Suprapubic skin (tissue), 4 donors: ENCODE data around the gene PHF12. TPM values are rescaled to one million over a fixed set of nuclear protein-coding genes. Genes with fewer than 3 reads are reported as not detected.

ENCODE experiments used
- DNase-seq, 2 donors: peaks; one replicate each; pipeline ENCODE4 v3.0.0-alpha.2; 2019; ENCODE audit warnings: low spot score in 2 of 2
- H3K27ac ChIP-seq: fragments of 200-600 bp; sonication (generic); one replicate; pipeline ENCODE4 v1.5.1; 2019
- H3K27me3 ChIP-seq: fragments of 200-600 bp; sonication (generic); one replicate; pipeline ENCODE4 v1.5.1; 2019
- H3K36me3 ChIP-seq: fragments of 200-600 bp; sonication (generic); one replicate; pipeline ENCODE4 v1.5.1; 2019
- H3K4me1 ChIP-seq: fragments of 200-600 bp; sonication (generic); one replicate; pipeline ENCODE4 v1.5.1; 2019
- H3K4me3 ChIP-seq: fragments of 200-600 bp; sonication (generic); one replicate; pipeline ENCODE4 v1.5.1; 2019; ENCODE audit warnings: mild to moderate bottlenecking
- H3K9me3 ChIP-seq: fragments of 200-600 bp; sonication (generic); one replicate; pipeline ENCODE4 v1.5.1; 2019
- EP300 ChIP-seq: sonication (generic); formaldehyde crosslinking; IDR thresholded peaks from one replicate; pipeline ENCODE4 v1.6.1; 2017; ENCODE audit warnings: antibody characterized with exemption
- POLR2A ChIP-seq, 2 donors: fragments of 450-650 bp; IDR thresholded peaks; one replicate each; pipeline ENCODE4 v1.6.1; 2017; ENCODE audit warnings: antibody characterized with exemption in 2 of 2, mild to moderate bottlenecking in 2 of 2, moderate library complexity in 2 of 2
- POLR2AphosphoS5 ChIP-seq, 3 donors: sonication (generic); formaldehyde crosslinking; IDR thresholded peaks; one replicate each; pipeline ENCODE4 v1.6.1; 2017; ENCODE audit warnings: antibody characterized with exemption in 3 of 3
- WGBS: methylation state at CpG from one replicate; pipeline ENCODE4 v1.1.5; 2018; 5-methylcytosine and 5-hydroxymethylcytosine counted together
- total RNA-seq, 4 donors: library from RNA; depleted of rRNA; stranded (reverse); fragments of >200 nt; gene quantifications; one replicate each; pipeline ENCODE4 v1.1.0, GENCODE V29; 2016
- TF ChIP-seq, protein P1 (sequence below), 2 donors: fragments of 200-600 bp in 1 of 2; fragments of 450-650 bp in 1 of 2; sonication (generic) in 1 of 2; IDR thresholded peaks; one replicate each; pipeline ENCODE4 v1.5.1; 2016 to 2019; ENCODE audit warnings: antibody characterized with exemption in 2 of 2, mild to moderate bottlenecking in 1 of 2, moderate library complexity in 1 of 2

The PHF12 gene
- total RNA-seq, 4 donors from 2014 or later: 24.4 to 80.9 (median 35.4) TPM

DNA sequence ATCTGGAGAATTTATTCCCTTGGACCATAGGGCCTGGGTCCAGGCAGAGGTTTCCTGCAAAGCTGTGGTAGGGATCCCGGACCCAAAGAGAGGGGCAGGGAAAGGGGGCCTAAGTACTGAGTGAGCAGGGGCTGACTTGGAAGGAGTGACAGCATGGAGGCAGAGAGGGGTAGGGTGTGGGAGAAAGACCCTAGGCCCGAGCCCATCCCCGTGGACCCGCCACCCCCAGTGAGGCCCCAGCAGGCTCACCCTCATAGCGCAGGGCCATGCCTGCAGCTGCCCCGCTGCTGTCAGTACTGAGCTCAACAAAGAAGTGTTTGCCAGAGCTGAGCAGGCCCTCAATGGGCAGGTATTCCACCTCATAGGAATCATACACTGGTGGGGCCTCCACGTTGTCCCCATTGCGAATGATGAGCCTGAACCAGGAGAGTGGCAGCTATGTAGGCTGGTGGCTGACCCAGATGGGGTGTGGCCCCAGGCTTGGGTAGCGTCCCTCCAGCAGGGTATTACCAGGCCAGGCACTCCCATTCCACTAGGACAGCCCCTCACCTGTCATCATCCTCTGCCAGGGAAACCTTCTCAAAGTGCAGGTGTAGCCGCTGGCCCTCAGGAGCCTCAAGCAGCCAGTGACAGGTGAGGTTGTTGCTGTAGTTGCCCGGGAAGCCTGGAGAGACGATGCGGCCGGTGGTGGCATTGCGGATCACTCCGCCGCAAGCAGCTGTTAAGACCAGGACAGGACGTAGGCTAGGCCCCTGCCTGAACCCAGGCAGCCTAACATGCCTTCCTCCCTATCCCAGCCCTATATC, 9.1 kb upstream of the PHF12 start:
- peak in 1 of 2 donors; percentile 25 for DNase-seq
- Histone ChIP-seq H3K4me3 (no peak overlapping the region), H3K4me1 (no peaks in the 10 kb centered on the region), H3K36me3 (no peaks in the 10 kb centered on the region), H3K27ac (no peak overlapping the region), H3K27me3 (peaks cover 16% of the 10 kb centered on the region), H3K9me3 (no peaks in the 10 kb centered on the region)
- 92% methylated on average over 7 of the region's 18 CpGs for WGBS
- TF ChIP-seq, protein P1, sequence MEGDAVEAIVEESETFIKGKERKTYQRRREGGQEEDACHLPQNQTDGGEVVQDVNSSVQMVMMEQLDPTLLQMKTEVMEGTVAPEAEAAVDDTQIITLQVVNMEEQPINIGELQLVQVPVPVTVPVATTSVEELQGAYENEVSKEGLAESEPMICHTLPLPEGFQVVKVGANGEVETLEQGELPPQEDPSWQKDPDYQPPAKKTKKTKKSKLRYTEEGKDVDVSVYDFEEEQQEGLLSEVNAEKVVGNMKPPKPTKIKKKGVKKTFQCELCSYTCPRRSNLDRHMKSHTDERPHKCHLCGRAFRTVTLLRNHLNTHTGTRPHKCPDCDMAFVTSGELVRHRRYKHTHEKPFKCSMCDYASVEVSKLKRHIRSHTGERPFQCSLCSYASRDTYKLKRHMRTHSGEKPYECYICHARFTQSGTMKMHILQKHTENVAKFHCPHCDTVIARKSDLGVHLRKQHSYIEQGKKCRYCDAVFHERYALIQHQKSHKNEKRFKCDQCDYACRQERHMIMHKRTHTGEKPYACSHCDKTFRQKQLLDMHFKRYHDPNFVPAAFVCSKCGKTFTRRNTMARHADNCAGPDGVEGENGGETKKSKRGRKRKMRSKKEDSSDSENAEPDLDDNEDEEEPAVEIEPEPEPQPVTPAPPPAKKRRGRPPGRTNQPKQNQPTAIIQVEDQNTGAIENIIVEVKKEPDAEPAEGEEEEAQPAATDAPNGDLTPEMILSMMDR (IDR thresholded peaks at IDR 0.05): no peak
- TF ChIP-seq EP300 (no peak), POLR2A (IDR thresholded peaks at IDR 0.05) (no peak), POLR2AphosphoS5 (IDR thresholded peaks at IDR 0.05) (no peak)

DNA sequence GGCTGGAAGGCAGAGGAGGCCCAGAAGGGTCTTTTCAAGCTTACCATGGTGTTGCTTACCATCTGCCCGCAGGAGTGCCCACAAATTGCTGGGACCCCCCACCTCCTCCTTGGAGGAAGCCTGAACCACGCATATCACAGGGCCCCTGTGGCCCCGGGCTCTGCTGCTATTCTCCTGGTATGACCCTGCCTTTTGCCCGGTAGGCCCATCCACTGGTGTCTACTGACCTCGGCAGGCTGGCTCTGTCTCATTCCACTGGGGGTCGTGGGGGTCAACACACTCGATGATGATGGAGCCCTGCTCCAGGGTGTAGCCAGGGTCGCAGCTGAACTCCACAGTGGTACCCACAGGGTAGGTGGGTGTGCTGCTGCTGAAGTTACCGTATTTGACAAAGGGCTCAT, 8.2 kb upstream of the PHF12 start:
- TF ChIP-seq, protein P1 (IDR thresholded peaks at IDR 0.05): no peak
- TF ChIP-seq POLR2A (IDR thresholded peaks at IDR 0.05): no peak
- TF ChIP-seq POLR2AphosphoS5 (IDR thresholded peaks at IDR 0.05): no peak
- TF ChIP-seq EP300: no peak
- H3K27ac ChIP-seq: no peak overlapping the region
- no peaks in the 10 kb centered on the region for H3K4me1 ChIP-seq
- DNase-seq: peak in 1 of 2 donors; percentile 57
- WGBS: 93% methylated on average over 6 of the region's 9 CpGs
- H3K36me3 ChIP-seq: no peaks in the 10 kb centered on the region
- H3K9me3 ChIP-seq: no peaks in the 10 kb centered on the region
- H3K27me3 ChIP-seq: peaks cover 16% of the 10 kb centered on the region
- H3K4me3 ChIP-seq: no peak overlapping the region

DNA sequence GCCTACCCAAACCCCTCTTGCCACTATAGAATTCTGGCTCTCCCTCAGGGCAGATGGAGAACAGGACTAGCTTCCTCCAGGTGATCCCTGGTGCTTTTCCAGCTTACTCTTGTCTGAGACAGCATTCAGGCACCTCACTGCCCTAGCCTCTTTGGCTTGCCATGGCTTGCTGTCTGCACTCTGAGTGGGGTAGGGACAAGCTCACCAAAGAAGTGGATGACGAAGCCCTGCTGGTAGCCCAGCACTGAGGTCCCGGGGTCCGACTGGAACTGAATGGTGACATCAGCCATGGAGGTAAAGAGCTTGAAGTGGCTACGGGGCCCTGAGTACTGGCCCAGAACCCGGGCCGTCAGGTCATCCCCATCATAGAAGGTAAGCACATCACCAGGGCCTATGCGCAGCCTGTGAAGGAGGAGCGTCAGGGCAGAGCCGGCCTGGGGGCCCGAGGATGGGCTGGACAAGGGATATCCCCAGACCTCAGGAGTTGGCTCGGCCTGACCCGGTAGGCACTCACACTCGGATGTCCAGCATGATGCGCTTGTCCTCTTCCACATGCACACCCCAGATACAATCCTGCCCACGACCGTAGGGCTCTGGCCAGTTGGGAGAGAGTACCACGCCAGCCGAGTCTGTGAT, 7.6 kb upstream of the PHF12 start:
- Histone ChIP-seq H3K27me3 (peaks cover 15% of the 10 kb centered on the region), H3K9me3 (no peaks in the 10 kb centered on the region), H3K4me3 (no peak overlapping the region), H3K36me3 (no peaks in the 10 kb centered on the region), H3K4me1 (no peaks in the 10 kb centered on the region), H3K27ac (no peak overlapping the region)
- TF ChIP-seq, protein P1 (IDR thresholded peaks at IDR 0.05): no peak
- TF ChIP-seq EP300 (no peak), POLR2AphosphoS5 (IDR thresholded peaks at IDR 0.05) (no peak), POLR2A (IDR thresholded peaks at IDR 0.05) (no peak)
- no peak for DNase-seq
- 96% methylated on average over 18 of the region's 18 CpGs for WGBS

DNA sequence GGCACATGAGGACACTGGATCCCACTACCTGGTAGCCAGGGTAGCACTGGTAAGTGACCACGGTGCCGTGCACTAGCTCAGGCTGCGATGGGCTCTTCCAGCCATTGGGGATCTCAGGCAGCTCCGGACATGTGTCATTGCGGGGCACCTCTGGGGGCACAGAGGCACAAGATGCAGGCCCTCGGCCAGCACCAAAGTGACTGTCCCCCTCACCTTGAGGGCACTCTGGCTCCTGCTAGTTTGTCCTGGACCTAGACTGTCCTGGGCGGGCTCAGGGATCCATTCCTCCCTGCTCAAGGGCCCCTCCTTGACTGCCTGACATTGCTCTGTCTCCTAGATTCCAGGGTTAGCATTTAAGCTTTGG, 6.7 kb upstream of the PHF12 start:
- WGBS: 87% methylated on average over 7 of the region's 7 CpGs
- TF ChIP-seq EP300 (no peak), POLR2A (IDR thresholded peaks at IDR 0.05) (no peak), POLR2AphosphoS5 (IDR thresholded peaks at IDR 0.05) (no peak)
- TF ChIP-seq, protein P1 (IDR thresholded peaks at IDR 0.05): no peak
- Histone ChIP-seq H3K9me3 (no peaks in the 10 kb centered on the region), H3K36me3 (no peaks in the 10 kb centered on the region), H3K4me1 (peaks cover 1% of the 10 kb centered on the region), H3K27ac (no peak overlapping the region), H3K4me3 (no peak overlapping the region), H3K27me3 (peaks cover 8% of the 10 kb centered on the region)
- DNase-seq: peak in 1 of 2 donors; percentile 38

DNA sequence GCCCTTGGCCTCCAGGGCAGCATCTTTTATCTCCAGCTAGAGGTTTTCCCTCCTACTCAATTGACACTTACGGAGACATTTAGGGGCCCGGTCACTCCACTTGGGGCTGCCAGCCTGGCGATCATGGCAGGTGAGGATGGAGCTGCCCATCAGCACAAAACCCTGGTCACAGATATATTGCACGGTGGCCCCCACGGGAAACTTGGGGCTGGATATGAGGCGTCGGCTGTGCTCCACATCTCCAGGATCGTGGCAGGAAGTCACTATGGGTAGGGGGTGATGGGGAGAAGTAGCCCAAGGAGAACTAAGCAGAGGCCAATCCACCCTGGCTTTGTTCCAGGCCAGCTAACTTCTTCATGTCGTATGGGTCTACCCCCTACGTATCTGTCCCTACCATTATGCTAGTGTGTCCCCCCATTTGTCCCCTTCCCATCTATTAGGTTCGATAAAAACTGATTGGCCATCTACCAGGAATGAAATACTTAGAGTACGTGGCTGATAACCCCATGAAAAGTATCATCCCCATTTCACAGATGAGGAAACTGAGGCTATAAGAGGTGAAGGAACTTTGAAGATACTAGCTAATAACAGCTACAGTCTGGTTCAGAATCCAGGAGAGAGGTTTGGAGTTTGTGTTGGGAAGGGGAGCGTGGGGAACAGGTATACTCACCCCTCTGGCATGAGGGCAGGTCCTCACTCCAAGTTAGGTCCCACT, 6.1 kb upstream of the PHF12 start:
- no peak for DNase-seq
- H3K36me3 ChIP-seq: no peaks in the 10 kb centered on the region
- peaks cover 6% of the 10 kb centered on the region for H3K4me1 ChIP-seq
- WGBS: 94% methylated on average over 13 of the region's 13 CpGs
- H3K9me3 ChIP-seq: no peaks in the 10 kb centered on the region
- H3K4me3 ChIP-seq: no peak overlapping the region
- peaks cover 8% of the 10 kb centered on the region for H3K27me3 ChIP-seq
- no peak overlapping the region for H3K27ac ChIP-seq
- no peak for TF ChIP-seq POLR2A (IDR thresholded peaks at IDR 0.05)
- TF ChIP-seq, protein P1 (IDR thresholded peaks at IDR 0.05): no peak
- TF ChIP-seq EP300: no peak
- TF ChIP-seq POLR2AphosphoS5 (IDR thresholded peaks at IDR 0.05): no peak
